Measurements from ENCODE around the gene DMD. TPM values are rescaled to one million over a fixed set of nuclear protein-coding genes. Genes with fewer than 3 reads are reported as not detected.

The DMD gene
- total RNA-seq, 1 donor from 2014 or later: 143 TPM

DNA sequence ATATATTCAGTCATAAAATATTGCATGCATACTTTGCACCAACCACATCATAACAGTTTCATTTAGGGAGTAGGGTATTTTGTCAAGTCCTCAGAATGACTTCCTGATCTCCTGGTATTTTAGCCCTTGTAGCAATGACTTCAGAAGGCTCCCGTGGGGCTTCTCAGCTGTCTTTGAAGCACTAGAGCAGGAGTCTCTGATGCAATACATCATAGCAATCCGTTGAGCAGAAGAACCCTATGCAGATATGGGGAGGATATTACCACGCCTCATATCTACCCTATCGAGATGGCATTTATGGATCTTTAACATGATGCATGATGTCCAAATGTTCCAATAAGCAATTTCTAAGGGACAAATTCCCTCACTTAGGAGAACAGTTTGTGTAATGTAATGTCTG lies 1765.8 kb downstream of the DMD start:
- Histone ChIP-seq H3K27ac (replicated peaks) (no peak overlapping the region), H3K4me1 (no peaks in the 10 kb centered on the region), H3K9me3 (replicated peaks) (no peaks in the 10 kb centered on the region), H3K4me3 (no peak overlapping the region), H3K27me3 (ENCODE audit: low read depth) (no peaks in the 10 kb centered on the region), H3K36me3 (no peaks in the 10 kb centered on the region)
- DNase-seq: no peak
- TF ChIP-seq, protein P1, sequence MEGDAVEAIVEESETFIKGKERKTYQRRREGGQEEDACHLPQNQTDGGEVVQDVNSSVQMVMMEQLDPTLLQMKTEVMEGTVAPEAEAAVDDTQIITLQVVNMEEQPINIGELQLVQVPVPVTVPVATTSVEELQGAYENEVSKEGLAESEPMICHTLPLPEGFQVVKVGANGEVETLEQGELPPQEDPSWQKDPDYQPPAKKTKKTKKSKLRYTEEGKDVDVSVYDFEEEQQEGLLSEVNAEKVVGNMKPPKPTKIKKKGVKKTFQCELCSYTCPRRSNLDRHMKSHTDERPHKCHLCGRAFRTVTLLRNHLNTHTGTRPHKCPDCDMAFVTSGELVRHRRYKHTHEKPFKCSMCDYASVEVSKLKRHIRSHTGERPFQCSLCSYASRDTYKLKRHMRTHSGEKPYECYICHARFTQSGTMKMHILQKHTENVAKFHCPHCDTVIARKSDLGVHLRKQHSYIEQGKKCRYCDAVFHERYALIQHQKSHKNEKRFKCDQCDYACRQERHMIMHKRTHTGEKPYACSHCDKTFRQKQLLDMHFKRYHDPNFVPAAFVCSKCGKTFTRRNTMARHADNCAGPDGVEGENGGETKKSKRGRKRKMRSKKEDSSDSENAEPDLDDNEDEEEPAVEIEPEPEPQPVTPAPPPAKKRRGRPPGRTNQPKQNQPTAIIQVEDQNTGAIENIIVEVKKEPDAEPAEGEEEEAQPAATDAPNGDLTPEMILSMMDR (IDR thresholded peaks at IDR 0.05; ENCODE audit: borderline replicate concordance): no peak
- intact Hi-C loops (cut with micrococcal nuclease): no loop called here

DNA sequence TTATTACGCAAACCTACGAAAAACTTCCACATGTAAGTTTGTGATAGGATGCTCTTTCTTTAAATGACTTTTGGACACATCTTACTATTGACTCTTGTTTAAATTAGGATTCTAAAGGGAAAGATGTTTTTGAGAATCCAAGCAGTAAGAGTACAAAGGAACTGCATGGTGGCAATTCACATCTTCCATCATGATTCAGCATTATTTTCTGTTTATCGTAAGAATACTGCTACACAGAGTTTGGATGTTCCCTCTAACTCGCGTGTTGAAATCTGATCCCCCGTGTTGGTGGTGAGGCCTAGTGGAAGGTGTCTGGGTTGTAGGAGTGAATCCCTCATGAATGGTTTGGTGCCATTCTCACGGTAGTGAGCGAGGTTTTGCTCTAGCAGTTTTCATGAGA lies 1767.7 kb downstream of the DMD start:
- H3K4me3 ChIP-seq: no peak overlapping the region
- TF ChIP-seq, protein P1 (IDR thresholded peaks at IDR 0.05; ENCODE audit: borderline replicate concordance): no peak
- H3K27ac ChIP-seq (replicated peaks): no peak overlapping the region
- H3K4me1 ChIP-seq: no peaks in the 10 kb centered on the region
- H3K27me3 ChIP-seq (ENCODE audit: low read depth): no peaks in the 10 kb centered on the region
- no peak for DNase-seq
- H3K9me3 ChIP-seq (replicated peaks): no peaks in the 10 kb centered on the region
- H3K36me3 ChIP-seq: no peaks in the 10 kb centered on the region
- intact Hi-C loops (cut with micrococcal nuclease): no loop called here

- intact Hi-C loops (cut with micrococcal nuclease): no loop called here
- H3K27ac ChIP-seq (replicated peaks): no peak overlapping the region
- no peaks in the 10 kb centered on the region for H3K9me3 ChIP-seq (replicated peaks)
- no peaks in the 10 kb centered on the region for H3K4me1 ChIP-seq
- TF ChIP-seq, protein P1 (IDR thresholded peaks at IDR 0.05; ENCODE audit: borderline replicate concordance): no peak
- no peaks in the 10 kb centered on the region for H3K36me3 ChIP-seq
- H3K27me3 ChIP-seq (ENCODE audit: low read depth): no peaks in the 10 kb centered on the region
- no peak for DNase-seq
- H3K4me3 ChIP-seq: no peak overlapping the region
Measured at GRCh38 chrX:31440546-31440945, 1770.8 kb downstream of the DMD start.

DNA sequence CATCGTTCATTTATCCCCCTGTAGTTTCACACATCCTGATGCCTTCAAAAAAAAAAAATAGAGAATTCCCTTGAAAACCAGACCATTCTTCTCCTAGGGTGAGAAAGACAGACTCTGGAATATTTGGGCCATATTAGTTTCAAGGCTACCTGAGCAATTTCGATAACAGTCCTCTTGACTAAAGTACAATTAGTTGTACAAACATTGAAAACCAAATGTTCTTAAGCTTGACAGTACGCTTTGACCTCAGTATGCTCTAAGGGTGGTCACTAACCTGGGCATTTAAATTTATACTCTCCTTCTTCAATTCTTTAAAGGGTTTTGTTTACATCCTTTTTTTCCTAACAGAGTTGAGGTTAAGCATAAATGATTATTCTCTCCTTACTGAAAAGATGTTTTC lies 1774.9 kb downstream of the DMD start:
- H3K36me3 ChIP-seq: no peaks in the 10 kb centered on the region
- intact Hi-C loops (cut with micrococcal nuclease): no loop called here
- no peak for DNase-seq

GRCh38 chrX:31435592-31435991 lies 1775.8 kb downstream of the DMD start:
- intact Hi-C loops (cut with micrococcal nuclease): no loop called here
- peak; percentile 18 for DNase-seq
- no peak overlapping the region for H3K27ac ChIP-seq (replicated peaks)
- no peaks in the 10 kb centered on the region for H3K9me3 ChIP-seq (replicated peaks)
- TF ChIP-seq, protein P1 (IDR thresholded peaks at IDR 0.05; ENCODE audit: borderline replicate concordance): no peak
- H3K4me1 ChIP-seq: no peaks in the 10 kb centered on the region
- H3K27me3 ChIP-seq (ENCODE audit: low read depth): no peaks in the 10 kb centered on the region
- H3K4me3 ChIP-seq: no peak overlapping the region
- no peaks in the 10 kb centered on the region for H3K36me3 ChIP-seq

More for the DNA sequence above, 1774.9 kb downstream of the DMD start:
- Histone ChIP-seq H3K4me3 (no peak overlapping the region), H3K27ac (replicated peaks) (no peak overlapping the region), H3K27me3 (ENCODE audit: low read depth) (no peaks in the 10 kb centered on the region), H3K9me3 (replicated peaks) (no peaks in the 10 kb centered on the region), H3K4me1 (no peaks in the 10 kb centered on the region)
- TF ChIP-seq, protein P1 (IDR thresholded peaks at IDR 0.05; ENCODE audit: borderline replicate concordance): no peak

DNA sequence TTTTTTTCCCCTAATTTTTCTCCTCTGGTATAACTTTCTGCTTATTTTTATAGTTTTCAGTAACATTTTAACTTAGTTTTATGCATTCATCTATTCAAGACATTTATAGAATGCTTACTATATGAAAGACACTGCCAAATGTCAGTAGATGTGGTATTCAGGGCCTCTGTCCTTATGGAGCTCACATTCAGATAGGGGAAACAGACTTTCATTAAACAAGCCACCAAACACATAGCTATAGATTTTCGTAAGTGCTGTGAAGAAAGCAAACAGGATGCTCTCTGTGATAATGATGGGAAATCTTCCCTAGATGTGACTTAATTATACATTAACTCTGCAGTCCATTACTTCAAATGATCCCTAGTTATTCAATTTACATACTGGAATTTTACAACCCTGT lies 1777.5 kb downstream of the DMD start:
- intact Hi-C loops (cut with micrococcal nuclease): no loop called here
- TF ChIP-seq, protein P1 (IDR thresholded peaks at IDR 0.05; ENCODE audit: borderline replicate concordance): no peak
- Histone ChIP-seq H3K36me3 (no peaks in the 10 kb centered on the region), H3K4me1 (no peaks in the 10 kb centered on the region), H3K4me3 (no peak overlapping the region), H3K27me3 (ENCODE audit: low read depth) (no peaks in the 10 kb centered on the region), H3K27ac (replicated peaks) (no peak overlapping the region), H3K9me3 (replicated peaks) (no peaks in the 10 kb centered on the region)
- DNase-seq: no peak
